Esophagus squamous epithelium (tissue), 5 donors: Measurements from ENCODE around the gene IRX4. TPM values are rescaled to one million over a fixed set of nuclear protein-coding genes. Genes with fewer than 3 reads are reported as not detected.

ENCODE experiments used
- DNase-seq: peaks from one replicate; lab custom pipeline; 2025; lab: John Stamatoyannopoulos, UW
- H3K27ac ChIP-seq, 4 donors: fragments of 200-600 bp; sonication (generic); one replicate each; pipeline ENCODE4 v1.5.1; 2016 to 2019; ENCODE audit warnings: mild to moderate bottlenecking in 1 of 4
- H3K27me3 ChIP-seq, 4 donors: fragments of 200-600 bp; sonication (generic); 1 replicate in 3 of 4; 2 replicates in 1 of 4; pipeline versions ENCODE4 v1.5.1 to v1.6.0; 2017 to 2021; ENCODE audit warnings: antibody characterized with exemption in 1 of 4
- H3K36me3 ChIP-seq, 3 donors: fragments of 200-600 bp; sonication (generic); one replicate each; pipeline ENCODE4 v1.5.1; 2016 to 2019
- H3K4me1 ChIP-seq, 3 donors: fragments of 200-600 bp; sonication (generic); one replicate each; pipeline ENCODE4 v1.5.1; 2017 to 2019
- H3K4me3 ChIP-seq, 4 donors: fragments of 200-600 bp; sonication (generic); 1 replicate in 3 of 4; 2 replicates in 1 of 4; pipeline ENCODE4 v1.5.1; 2016 to 2019; ENCODE audit warnings: mild to moderate bottlenecking in 2 of 4, moderate library complexity in 1 of 4
- H3K9me3 ChIP-seq, 3 donors: fragments of 200-600 bp; sonication (generic); one replicate each; pipeline ENCODE4 v1.5.1; 2016 to 2019
- CTCF ChIP-seq, 6 experiments: fragments of 450-650 bp in 4 of 6; fragments of 200-600 bp in 2 of 6; sonication (generic) in 2 of 6; IDR thresholded peaks; one replicate each; pipeline ENCODE4 v1.5.1; 2016 to 2019; ENCODE audit warnings: antibody characterized with exemption in 6 of 6, mild to moderate bottlenecking in 4 of 6, moderate library complexity in 4 of 6
- POLR2A ChIP-seq, 4 donors: fragments of 450-650 bp; IDR thresholded peaks; one replicate each; pipeline ENCODE4 v1.6.1; 2017; ENCODE audit warnings: antibody characterized with exemption in 4 of 4, mild to moderate bottlenecking in 4 of 4, moderate library complexity in 3 of 4
- WGBS, 2 donors: methylation state at CpG; one replicate each; pipeline ENCODE4 v1.1.5; 2018; 5-methylcytosine and 5-hydroxymethylcytosine counted together
- intact Hi-C: fragments of 100-400 bp; cut with DNase I; formaldehyde crosslinking; loops from one replicate; pipeline ENCODE4 v1.15.0; 2022
- total RNA-seq, 4 donors: library from RNA; depleted of rRNA; stranded (reverse); fragments of >200 nt; gene quantifications; one replicate each; pipeline ENCODE4 v1.1.0, GENCODE V29; 2016
- donor health status: DM: yes; HTN: yes; CAD: no.

The IRX4 gene
- total RNA-seq, 4 donors from 2014 or later = 22.1 to 36.2 (median 29.1) TPM

DNA sequence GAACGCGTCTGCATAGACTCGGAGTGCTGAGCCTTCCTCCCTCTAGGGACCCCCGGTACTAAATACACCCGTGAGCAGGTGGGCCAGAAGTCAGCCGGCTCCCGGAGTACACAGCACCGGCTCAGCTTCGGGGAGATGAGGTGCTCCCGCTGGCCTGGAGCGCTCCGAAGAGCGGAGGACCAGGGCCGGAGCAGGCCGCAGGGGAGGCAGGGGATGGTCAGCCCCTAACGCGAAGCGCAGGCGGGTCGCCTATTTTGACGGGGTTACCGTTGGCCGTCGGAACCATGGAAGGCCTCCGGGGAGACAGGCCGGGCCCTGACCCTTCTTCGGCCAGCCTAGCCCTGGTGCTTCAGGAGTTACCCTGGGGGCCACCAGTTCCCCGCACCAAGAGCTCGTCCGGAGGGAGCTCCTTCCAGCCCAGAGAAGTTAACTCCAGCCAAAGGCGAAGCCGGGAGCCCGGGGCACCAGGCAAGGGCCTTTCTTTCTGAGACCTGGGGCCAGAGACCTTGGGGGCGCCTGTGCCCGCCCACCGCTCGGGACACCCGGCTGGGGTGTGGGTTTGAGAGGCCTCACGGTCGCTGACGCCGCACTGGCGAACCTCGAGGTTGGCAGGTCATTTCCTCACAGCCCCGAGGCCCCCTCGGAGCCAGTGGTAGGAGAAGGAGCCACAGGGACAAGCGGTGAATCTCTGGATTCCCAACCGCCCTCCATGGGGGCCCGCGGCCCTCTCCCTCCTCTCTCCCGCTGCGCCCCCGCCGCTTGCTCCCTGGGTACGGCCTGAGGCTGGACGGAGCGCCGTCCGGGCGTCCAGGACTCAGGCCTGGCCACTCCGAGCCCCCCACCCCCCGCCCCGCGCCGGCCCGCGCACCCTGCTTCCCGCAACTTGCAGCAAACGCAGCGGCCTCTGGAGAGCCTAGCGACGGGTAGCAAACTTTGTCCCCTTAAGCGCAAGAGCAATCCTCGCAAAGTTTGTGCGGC is 3.4 kb upstream of the IRX4 start:
- no peaks in the 10 kb centered on the region for H3K9me3 ChIP-seq
- WGBS, 2 donors = 0% methylated on average over 8 of the region's 75 CpGs; no CpG with 5 or more reads in 1 of the 2 donors
- no peaks in the 10 kb centered on the region for H3K36me3 ChIP-seq
- no peak for TF ChIP-seq POLR2A (IDR thresholded peaks at IDR 0.05)
- TF ChIP-seq CTCF (IDR thresholded peaks at IDR 0.05) = no peak
- peaks cover 29 to 97% (median 37%) of the 10 kb centered on the region in 3 donors for H3K4me1 ChIP-seq
- peak overlapping the region; percentile 52 to 64 (median 61) for H3K4me3 ChIP-seq
- intact Hi-C loops = no loop called here
- no peak for DNase-seq
- peaks cover 0 to 98% (median 12%) of the 10 kb centered on the region in 4 donors for H3K27me3 ChIP-seq
- H3K27ac ChIP-seq = peak overlapping the region; percentile 75 to 94 (median 82)

GRCh38 chr5:1885404-1885755 is 2.7 kb upstream of the IRX4 start:
- DNase-seq = no peak
- Histone ChIP-seq H3K27me3 (peaks cover 0 to 100% (median 12%) of the 10 kb centered on the region in 4 donors), H3K9me3 (no peaks in the 10 kb centered on the region), H3K27ac (peak overlapping the region; percentile 75 to 94 (median 82)), H3K4me1 (peaks cover 29 to 93% (median 37%) of the 10 kb centered on the region in 3 donors), H3K4me3 (peak overlapping the region; percentile 52 to 64 (median 61)), H3K36me3 (peaks cover 0 to 4% (median 0%) of the 10 kb centered on the region in 3 donors)
- WGBS, 2 donors = 0% methylated on average over 2 of the region's 19 CpGs; no CpG with 5 or more reads in 1 of the 2 donors
- TF ChIP-seq POLR2A (IDR thresholded peaks at IDR 0.05) = no peak
- TF ChIP-seq CTCF (IDR thresholded peaks at IDR 0.05) = no peak
- intact Hi-C loops = no loop called here

- 3 to 5% methylated on average over 10 to 22 of the region's 24 CpGs for WGBS, 2 donors
- TF ChIP-seq POLR2A (IDR thresholded peaks at IDR 0.05) (no peak), CTCF (IDR thresholded peaks at IDR 0.05) (no peak)
- no peaks in the 10 kb centered on the region for H3K9me3 ChIP-seq
- peaks cover 29 to 88% (median 37%) of the 10 kb centered on the region in 3 donors for H3K4me1 ChIP-seq
- intact Hi-C loops = no loop called here
- peak overlapping the region; percentile 75 to 94 (median 82) for H3K27ac ChIP-seq
- H3K4me3 ChIP-seq = peak overlapping the region; percentile 52 to 64 (median 61)
- DNase-seq = no peak
- H3K27me3 ChIP-seq = peaks cover 0 to 100% (median 12%) of the 10 kb centered on the region in 4 donors
- H3K36me3 ChIP-seq = peaks cover 0 to 10% (median 0%) of the 10 kb centered on the region in 3 donors
Measured at GRCh38 chr5:1884678-1885403, 2.1 kb upstream of the IRX4 start.

DNA sequence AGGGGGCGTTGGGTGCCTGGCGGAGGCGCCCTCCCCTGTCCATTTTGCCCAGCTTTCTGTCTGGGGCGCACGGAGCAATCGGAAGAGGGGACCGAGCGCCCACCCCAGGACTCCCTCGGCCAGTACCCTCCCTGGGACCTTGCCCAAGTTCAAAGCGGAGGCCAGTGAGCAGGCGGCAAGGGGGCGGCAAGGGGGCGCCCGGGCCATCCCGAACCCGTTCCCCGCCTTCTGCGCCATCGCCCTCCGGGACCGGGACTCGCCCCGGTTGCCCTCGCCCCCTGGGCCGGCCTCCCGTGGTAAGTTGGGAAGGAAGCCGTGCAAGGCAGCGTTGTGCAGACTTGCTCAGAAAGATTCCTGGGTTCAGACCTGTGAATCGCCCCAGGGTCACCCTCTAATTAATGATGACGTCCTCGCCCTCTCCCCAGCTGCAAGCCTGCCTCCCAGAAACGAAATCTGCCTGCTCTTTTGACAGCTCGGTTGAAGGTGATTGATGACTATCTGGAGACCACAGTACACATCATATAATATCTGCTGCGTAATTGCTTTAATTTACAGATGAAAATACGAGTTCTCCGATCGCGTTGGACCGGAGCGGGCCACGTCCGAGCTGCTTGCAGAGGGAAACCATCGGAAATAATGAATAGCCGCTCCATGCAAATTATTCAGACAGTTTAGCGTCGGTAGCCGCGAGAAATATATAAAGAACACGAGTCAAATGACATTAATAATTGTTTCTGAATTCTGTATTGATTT is 1.4 kb upstream of the IRX4 start:
- Histone ChIP-seq H3K27ac (peak overlapping the region; percentile 75 to 94 (median 82)), H3K9me3 (no peaks in the 10 kb centered on the region), H3K36me3 (peaks cover 0 to 17% (median 0%) of the 10 kb centered on the region in 3 donors), H3K4me1 (peaks cover 29 to 80% (median 32%) of the 10 kb centered on the region in 3 donors), H3K4me3 (peak overlapping the region; percentile 52 to 64 (median 61)), H3K27me3 (peaks cover 0 to 100% (median 15%) of the 10 kb centered on the region in 4 donors)
- intact Hi-C loops = no loop called here
- 0 to 3% methylated on average over 18 to 23 of the region's 49 CpGs for WGBS, 2 donors
- no peak for DNase-seq
- TF ChIP-seq POLR2A (IDR thresholded peaks at IDR 0.05) (peak in 1 of 4 donors; percentile 20), CTCF (IDR thresholded peaks at IDR 0.05) (no peak)
